Suprapubic skin (tissue), 3 donors: ENCODE measurements around the gene FMNL2.

Experiments
- POLR2AphosphoS5 ChIP-seq, 3 donors: sonication (generic); formaldehyde crosslinking; IDR thresholded peaks; one replicate each; pipeline ENCODE4 v1.6.1; 2017; ENCODE audit warnings: antibody characterized with exemption in 3 of 3
- TF ChIP-seq, protein P1 (sequence below), 2 donors: fragments of 200-600 bp in 1 of 2; fragments of 450-650 bp in 1 of 2; sonication (generic) in 1 of 2; IDR thresholded peaks; one replicate each; pipeline ENCODE4 v1.5.1; 2016 to 2019; ENCODE audit warnings: antibody characterized with exemption in 2 of 2, mild to moderate bottlenecking in 1 of 2, moderate library complexity in 1 of 2

GRCh38 chr2:152644189-152644873, 309.4 kb downstream of the FMNL2 start:
- TF ChIP-seq, protein P1, sequence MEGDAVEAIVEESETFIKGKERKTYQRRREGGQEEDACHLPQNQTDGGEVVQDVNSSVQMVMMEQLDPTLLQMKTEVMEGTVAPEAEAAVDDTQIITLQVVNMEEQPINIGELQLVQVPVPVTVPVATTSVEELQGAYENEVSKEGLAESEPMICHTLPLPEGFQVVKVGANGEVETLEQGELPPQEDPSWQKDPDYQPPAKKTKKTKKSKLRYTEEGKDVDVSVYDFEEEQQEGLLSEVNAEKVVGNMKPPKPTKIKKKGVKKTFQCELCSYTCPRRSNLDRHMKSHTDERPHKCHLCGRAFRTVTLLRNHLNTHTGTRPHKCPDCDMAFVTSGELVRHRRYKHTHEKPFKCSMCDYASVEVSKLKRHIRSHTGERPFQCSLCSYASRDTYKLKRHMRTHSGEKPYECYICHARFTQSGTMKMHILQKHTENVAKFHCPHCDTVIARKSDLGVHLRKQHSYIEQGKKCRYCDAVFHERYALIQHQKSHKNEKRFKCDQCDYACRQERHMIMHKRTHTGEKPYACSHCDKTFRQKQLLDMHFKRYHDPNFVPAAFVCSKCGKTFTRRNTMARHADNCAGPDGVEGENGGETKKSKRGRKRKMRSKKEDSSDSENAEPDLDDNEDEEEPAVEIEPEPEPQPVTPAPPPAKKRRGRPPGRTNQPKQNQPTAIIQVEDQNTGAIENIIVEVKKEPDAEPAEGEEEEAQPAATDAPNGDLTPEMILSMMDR (IDR thresholded peaks at IDR 0.05): no peak
- TF ChIP-seq POLR2AphosphoS5 (IDR thresholded peaks at IDR 0.05): no peak
